ENCODE results near the gene MAEA. TPM values are rescaled to one million over a fixed set of nuclear protein-coding genes. Genes with fewer than 3 reads are reported as not detected.

MAEA gene
- total RNA-seq, 4 donors from 2014 or later, result 114 to 211 (median 168) TPM

DNA sequence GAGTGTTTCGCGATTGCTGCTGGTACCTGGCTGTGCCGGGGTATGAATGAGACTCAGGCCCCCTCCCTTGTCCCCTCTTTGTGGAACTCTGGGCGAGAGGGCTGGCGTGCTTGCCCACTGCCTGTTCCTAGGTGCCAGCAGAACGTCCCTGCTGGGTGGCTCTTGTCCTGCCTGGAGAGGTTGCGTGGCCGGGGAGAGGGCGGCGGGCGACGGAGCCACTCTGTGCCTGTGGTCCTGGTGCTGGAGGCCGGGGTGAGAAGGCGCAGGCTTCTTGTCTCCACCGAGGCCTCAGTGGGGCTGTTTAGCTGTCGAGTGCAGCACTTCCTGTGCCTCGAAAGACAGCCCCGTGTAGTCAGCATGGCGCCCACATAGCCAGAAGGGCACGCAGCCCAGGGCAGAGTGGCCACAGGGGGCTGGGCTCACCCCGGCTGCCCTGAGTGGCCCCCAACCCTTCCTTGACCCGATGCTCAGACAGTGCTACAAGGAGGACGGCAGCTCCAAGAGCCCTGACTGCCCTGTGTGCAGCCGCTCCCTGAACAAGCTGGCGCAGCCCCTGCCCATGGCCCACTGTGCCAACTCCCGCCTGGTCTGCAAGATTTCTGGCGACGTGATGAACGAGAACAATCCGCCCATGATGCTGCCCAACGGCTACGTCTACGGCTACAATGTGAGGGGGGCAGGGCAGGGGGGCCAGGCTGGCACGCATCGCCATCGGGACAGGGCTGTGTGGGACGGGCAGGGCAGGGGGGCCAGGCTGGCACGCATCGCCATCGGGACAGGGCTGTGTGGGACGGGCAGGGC, 48.5 kb downstream of the MAEA start:
- Histone ChIP-seq H3K4me3 (no peak overlapping the region), H3K9me3 (no peaks in the 10 kb centered on the region), H3K27me3 (no peaks in the 10 kb centered on the region), H3K27ac (no peak overlapping the region), H3K4me1 (no peaks in the 10 kb centered on the region), H3K36me3 (peaks cover 0 to 34% (median 19%) of the 10 kb centered on the region in 4 donors)
- in situ Hi-C loops (cut with MboI; ENCODE audit: low pct_ligation_motif_present in 1 of 4, low pct_unique_long_range_greater_than_20kb in 1 of 4, low sequenced_read_pairs in 3 of 4) (loop anchor here in 1 of 4 donors (10.0 kb wide), 1 partner anchor 83 kb away; no protein-coding TSS in a partner anchor), intact Hi-C loops (cut with DNase I; ENCODE audit: low total_unique reads) (no loop called here)
- no peak for DNase-seq
- 96% methylated on average over 41 of the region's 41 CpGs; no CpG with 5 or more reads in 1 of the 2 donors for WGBS, 2 donors (ENCODE audit: low coverage in 1 of 2)
- TF ChIP-seq, protein P1, sequence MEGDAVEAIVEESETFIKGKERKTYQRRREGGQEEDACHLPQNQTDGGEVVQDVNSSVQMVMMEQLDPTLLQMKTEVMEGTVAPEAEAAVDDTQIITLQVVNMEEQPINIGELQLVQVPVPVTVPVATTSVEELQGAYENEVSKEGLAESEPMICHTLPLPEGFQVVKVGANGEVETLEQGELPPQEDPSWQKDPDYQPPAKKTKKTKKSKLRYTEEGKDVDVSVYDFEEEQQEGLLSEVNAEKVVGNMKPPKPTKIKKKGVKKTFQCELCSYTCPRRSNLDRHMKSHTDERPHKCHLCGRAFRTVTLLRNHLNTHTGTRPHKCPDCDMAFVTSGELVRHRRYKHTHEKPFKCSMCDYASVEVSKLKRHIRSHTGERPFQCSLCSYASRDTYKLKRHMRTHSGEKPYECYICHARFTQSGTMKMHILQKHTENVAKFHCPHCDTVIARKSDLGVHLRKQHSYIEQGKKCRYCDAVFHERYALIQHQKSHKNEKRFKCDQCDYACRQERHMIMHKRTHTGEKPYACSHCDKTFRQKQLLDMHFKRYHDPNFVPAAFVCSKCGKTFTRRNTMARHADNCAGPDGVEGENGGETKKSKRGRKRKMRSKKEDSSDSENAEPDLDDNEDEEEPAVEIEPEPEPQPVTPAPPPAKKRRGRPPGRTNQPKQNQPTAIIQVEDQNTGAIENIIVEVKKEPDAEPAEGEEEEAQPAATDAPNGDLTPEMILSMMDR (IDR thresholded peaks at IDR 0.05), result no peak
- no peak for TF ChIP-seq EP300 (IDR thresholded peaks at IDR 0.05; ENCODE audit: low read depth)
- TF ChIP-seq POLR2AphosphoS5 (IDR thresholded peaks at IDR 0.05), result no peak
- no peak for TF ChIP-seq POLR2A (IDR thresholded peaks at IDR 0.05)

DNA sequence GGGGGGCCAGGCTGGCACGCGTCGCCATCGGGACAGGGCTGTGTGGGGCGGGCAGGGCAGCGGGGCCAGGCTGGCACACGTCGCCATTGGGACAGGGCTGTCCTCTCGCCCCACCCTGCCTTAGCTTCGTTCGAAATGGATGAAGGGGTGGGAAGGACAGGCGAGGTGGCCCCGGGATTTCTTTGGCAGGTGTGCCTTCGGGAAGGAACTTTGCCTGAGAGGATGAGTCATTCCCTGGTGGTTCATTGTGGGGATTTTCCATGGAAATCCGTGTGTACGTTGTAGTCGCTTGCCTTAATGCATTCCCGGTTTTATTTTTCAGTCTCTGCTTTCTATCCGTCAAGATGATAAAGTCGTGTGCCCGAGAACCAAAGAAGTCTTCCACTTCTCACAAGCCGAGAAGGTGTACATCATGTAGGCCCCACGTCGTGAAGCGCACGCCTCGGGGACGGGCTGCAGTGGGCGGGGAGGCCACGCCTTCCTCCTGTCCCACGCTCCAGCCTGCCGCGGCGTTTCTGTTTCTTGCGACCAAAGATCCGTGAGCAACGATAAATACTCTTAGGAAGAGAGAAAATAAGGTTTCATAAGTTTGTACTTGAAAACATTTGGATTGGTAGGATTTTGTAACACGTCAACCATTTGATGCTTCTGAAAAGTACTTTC, 49.2 kb downstream of the MAEA start:
- Histone ChIP-seq H3K36me3 (peaks cover 0 to 31% (median 19%) of the 10 kb centered on the region in 4 donors), H3K27me3 (no peaks in the 10 kb centered on the region), H3K27ac (no peak overlapping the region), H3K4me1 (no peaks in the 10 kb centered on the region), H3K9me3 (no peaks in the 10 kb centered on the region), H3K4me3 (no peak overlapping the region)
- no peak for DNase-seq
- TF ChIP-seq, protein P1 (IDR thresholded peaks at IDR 0.05), result no peak
- TF ChIP-seq POLR2A (IDR thresholded peaks at IDR 0.05) (no peak), POLR2AphosphoS5 (IDR thresholded peaks at IDR 0.05) (no peak), EP300 (IDR thresholded peaks at IDR 0.05; ENCODE audit: low read depth) (no peak)
- in situ Hi-C loops (cut with MboI; ENCODE audit: low pct_ligation_motif_present in 1 of 4, low pct_unique_long_range_greater_than_20kb in 1 of 4, low sequenced_read_pairs in 3 of 4), result loop anchor here in 1 of 4 donors (10.0 kb wide), 1 partner anchor 84 kb away; no protein-coding TSS in a partner anchor
- intact Hi-C loops (cut with DNase I; ENCODE audit: low total_unique reads), result no loop called here
- 96 to 97% methylated on average over 24 to 38 of the region's 38 CpGs for WGBS, 2 donors (ENCODE audit: low coverage in 1 of 2)

DNA sequence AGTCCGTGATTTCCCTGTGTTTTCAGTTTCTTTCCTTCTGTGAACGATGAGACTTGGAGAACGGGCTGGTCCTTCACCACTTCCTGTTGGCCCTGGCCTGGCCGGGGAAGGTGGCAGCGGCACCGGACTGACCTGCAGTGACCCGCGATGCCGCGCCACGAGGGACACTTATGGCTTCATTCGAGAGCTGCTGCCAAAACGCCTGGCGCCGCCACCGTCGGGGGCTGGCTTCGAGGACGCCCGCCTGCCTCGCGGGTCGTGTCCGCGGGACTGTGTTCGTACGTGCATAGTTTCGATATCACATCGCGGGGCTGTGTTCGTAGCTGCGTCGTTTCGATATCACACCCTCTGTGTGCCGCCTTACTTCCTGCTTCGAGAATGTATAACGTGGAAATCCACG, 49.8 kb downstream of the MAEA start:
- Histone ChIP-seq H3K27me3 (no peaks in the 10 kb centered on the region), H3K4me3 (no peak overlapping the region), H3K36me3 (peaks cover 0 to 29% (median 18%) of the 10 kb centered on the region in 4 donors), H3K4me1 (no peaks in the 10 kb centered on the region), H3K9me3 (no peaks in the 10 kb centered on the region), H3K27ac (no peak overlapping the region)
- no peak for TF ChIP-seq EP300 (IDR thresholded peaks at IDR 0.05; ENCODE audit: low read depth)
- TF ChIP-seq POLR2AphosphoS5 (IDR thresholded peaks at IDR 0.05), result no peak
- TF ChIP-seq, protein P1 (IDR thresholded peaks at IDR 0.05), result no peak
- no peak for TF ChIP-seq POLR2A (IDR thresholded peaks at IDR 0.05)
- in situ Hi-C loops (cut with MboI; ENCODE audit: low pct_ligation_motif_present in 1 of 4, low pct_unique_long_range_greater_than_20kb in 1 of 4, low sequenced_read_pairs in 3 of 4), result loop anchor here in 1 of 4 donors (10.0 kb wide), 1 partner anchor 85 kb away; no protein-coding TSS in a partner anchor
- no peak for DNase-seq
- intact Hi-C loops (cut with DNase I; ENCODE audit: low total_unique reads), result no loop called here
- 83 to 96% methylated on average over 3 to 38 of the region's 38 CpGs for WGBS, 2 donors (ENCODE audit: low coverage in 1 of 2)

DNA sequence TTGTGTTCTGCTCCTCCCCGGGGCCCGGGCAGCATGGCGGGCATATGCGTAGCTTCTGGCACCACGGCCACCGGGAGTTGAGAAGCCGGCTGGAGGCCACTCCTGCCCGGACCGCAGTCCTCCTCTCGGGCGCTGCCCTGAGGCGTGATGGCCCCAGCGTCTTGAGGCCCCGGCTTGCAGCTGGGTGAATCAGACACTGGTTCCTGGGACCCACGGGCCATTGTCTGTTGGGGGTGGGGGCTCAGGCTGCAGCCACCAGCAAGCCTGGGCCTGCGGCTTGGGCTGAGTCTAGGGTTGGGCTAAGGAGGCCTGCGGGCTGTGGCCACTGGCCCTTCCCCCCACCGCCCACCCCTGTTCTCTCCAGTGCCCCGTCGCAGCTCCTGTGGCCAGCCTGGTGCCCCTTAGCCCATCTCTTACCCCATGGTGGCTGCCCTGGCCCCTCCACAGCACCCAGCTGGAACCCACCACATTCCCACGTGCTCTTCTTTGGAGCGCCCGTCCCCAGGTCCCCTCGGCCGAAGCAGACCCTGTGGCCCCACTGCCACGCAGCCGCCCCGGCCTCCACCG, 50.6 kb downstream of the MAEA start:
- TF ChIP-seq EP300 (IDR thresholded peaks at IDR 0.05; ENCODE audit: low read depth) (no peak), POLR2A (IDR thresholded peaks at IDR 0.05) (no peak), POLR2AphosphoS5 (IDR thresholded peaks at IDR 0.05) (no peak)
- TF ChIP-seq, protein P1 (IDR thresholded peaks at IDR 0.05), result no peak
- intact Hi-C loops (cut with DNase I; ENCODE audit: low total_unique reads) (no loop called here), in situ Hi-C loops (cut with MboI; ENCODE audit: low pct_ligation_motif_present in 1 of 4, low pct_unique_long_range_greater_than_20kb in 1 of 4, low sequenced_read_pairs in 3 of 4) (loop anchor here in 2 of 4 donors (10.0 kb wide), 1 partner anchor 85 kb away; no protein-coding TSS in a partner anchor)
- H3K27ac ChIP-seq, result no peak overlapping the region
- H3K9me3 ChIP-seq, result no peaks in the 10 kb centered on the region
- peaks cover 0 to 6% (median 1%) of the 10 kb centered on the region in 4 donors for H3K4me1 ChIP-seq
- H3K36me3 ChIP-seq, result peaks cover 0 to 24% (median 16%) of the 10 kb centered on the region in 4 donors
- 80 to 96% methylated on average over 2 to 27 of the region's 29 CpGs for WGBS, 2 donors (ENCODE audit: low coverage in 1 of 2)
- DNase-seq, result no peak
- no peak overlapping the region for H3K4me3 ChIP-seq
- no peaks in the 10 kb centered on the region for H3K27me3 ChIP-seq

Data from transverse colon (tissue), 4 donors.